K562 (cell line): ENCODE data around the gene KCNAB1.

ENCODE experiments used
- ATF3 ChIP-seq, 2 experiments: fragments of 450-650 bp in 1 of 2; sonication (generic) in 1 of 2; formaldehyde crosslinking in 1 of 2; IDR thresholded peaks in 1 of 2; conservative IDR thresholded peaks in 1 of 2; 2 replicates each; pipeline versions ENCODE4 v1.6.1 to v1.8.1; 2016 to 2023; ENCODE audit warnings: mild to moderate bottlenecking in 2 of 2, moderate library complexity in 2 of 2, inconsistent platforms in 1 of 2, missing genetic modification reagents in 1 of 2
- CTCF ChIP-seq, 3 experiments: IDR thresholded peaks in 2 of 3; conservative IDR thresholded peaks in 1 of 3; 2 replicates each; pipeline ENCODE4 v1.5.1; 2011 to 2012; ENCODE audit warnings: low read length in 3 of 3, mild to moderate bottlenecking in 3 of 3, control low read depth in 2 of 3, improper control_type of control experiment in 1 of 3, inconsistent platforms in 1 of 3, low read depth in 1 of 3, mixed read lengths in 1 of 3, moderate library complexity in 1 of 3; ENCODE audit not compliant: insufficient read depth in 2 of 3
- HLTF ChIP-seq: fragments of 450-650 bp; IDR thresholded peaks from 2 replicates; pipeline ENCODE4 v1.6.1; 2016
- HNRNPK ChIP-seq: fragments of 200-400 bp; formaldehyde crosslinking; IDR thresholded peaks from one replicate; pipeline ENCODE4 v1.6.1; 2018; ENCODE audit warnings: mild to moderate bottlenecking, low read depth, low read length; ENCODE audit not compliant: poor library complexity, severe bottlenecking
- JUND ChIP-seq, 2 experiments: IDR thresholded peaks; 2 replicates in 1 of 2; 3 replicates in 1 of 2; pipeline ENCODE4 v1.6.1; 2011; ENCODE audit warnings: borderline replicate concordance in 2 of 2, low read depth in 2 of 2, low read length in 2 of 2, improper control_type of control experiment in 1 of 2, missing biosample characterization in 1 of 2, missing genetic modification characterization in 1 of 2, missing genetic modification reagents in 1 of 2
- KAT8 ChIP-seq: fragments of 450-650 bp; IDR thresholded peaks from 2 replicates; pipeline ENCODE4 v1.6.1; 2016; ENCODE audit warnings: low read depth, mild to moderate bottlenecking
- KLF16 ChIP-seq: IDR thresholded peaks from 2 replicates; pipeline ENCODE4 v1.6.1; 2016; ENCODE audit warnings: antibody characterized with exemption
- NR0B1 ChIP-seq: fragments of 450-650 bp; IDR thresholded peaks from one replicate; pipeline ENCODE4 v1.6.1; 2018; ENCODE audit warnings: mild to moderate bottlenecking, moderate library complexity; ENCODE audit not compliant: partially characterized antibody
- RBBP5 ChIP-seq: fragments of 200-600 bp; sonication (generic); IDR thresholded peaks from 2 replicates; pipeline ENCODE4 v1.6.1; 2012; ENCODE audit warnings: borderline replicate concordance, mild to moderate bottlenecking, low read length, control low read depth, inconsistent platforms; ENCODE audit not compliant: insufficient read depth, poor library complexity, severe bottlenecking
- SMC3 ChIP-seq: conservative IDR thresholded peaks from 2 replicates; pipeline ENCODE4 v1.6.1; 2011; ENCODE audit warnings: low read depth, low read length, improper control_type of control experiment; ENCODE audit not compliant: insufficient read depth
- SP2 ChIP-seq: IDR thresholded peaks from 2 replicates; pipeline ENCODE4 v1.6.1; 2011; ENCODE audit warnings: mild to moderate bottlenecking, low read depth, low read length, moderate library complexity; ENCODE audit not compliant: poor library complexity, severe bottlenecking; ENCODE audit errors: extremely low read depth
- TF ChIP-seq, protein P1 (sequence below): sonication (generic); formaldehyde crosslinking; IDR thresholded peaks from 2 replicates; pipeline ENCODE4 v1.9.0; 2022; ENCODE audit warnings: mild to moderate bottlenecking, missing genetic modification reagents
- TF ChIP-seq, protein P2 (sequence below): conservative IDR thresholded peaks from 2 replicates; pipeline ENCODE4 v1.6.1; 2011; ENCODE audit warnings: low read depth, mild to moderate bottlenecking, low read length; ENCODE audit not compliant: control insufficient read depth

- TF ChIP-seq HNRNPK (no peak), RBBP5 (no peak), KLF16 (no peak), KAT8 (no peak), SMC3 (no peak), CTCF (IDR thresholded peaks at IDR 0.05 in 2 of 3, conservative IDR thresholded peaks at IDR 0.05 in 1 of 3; ENCODE audit: insufficient read depth in 2 of 3, low read depth in 1 of 3, low read length in 3 of 3) (no peak), HLTF (no peak), NR0B1 (no peak), JUND (IDR thresholded peaks at IDR 0.05; ENCODE audit: borderline replicate concordance, low read depth, low read length) (no peak), JUND (tag; IDR thresholded peaks at IDR 0.05; ENCODE audit: borderline replicate concordance, low read depth, low read length) (no peak), ATF3 (IDR thresholded peaks at IDR 0.05) (no peak), ATF3 (CRISPR knock-in tag; conservative IDR thresholded peaks at IDR 0.05) (no peak), SP2 (no peak)
- TF ChIP-seq, protein P1, sequence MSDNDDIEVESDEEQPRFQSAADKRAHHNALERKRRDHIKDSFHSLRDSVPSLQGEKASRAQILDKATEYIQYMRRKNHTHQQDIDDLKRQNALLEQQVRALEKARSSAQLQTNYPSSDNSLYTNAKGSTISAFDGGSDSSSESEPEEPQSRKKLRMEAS, result no peak
- TF ChIP-seq, protein P2, sequence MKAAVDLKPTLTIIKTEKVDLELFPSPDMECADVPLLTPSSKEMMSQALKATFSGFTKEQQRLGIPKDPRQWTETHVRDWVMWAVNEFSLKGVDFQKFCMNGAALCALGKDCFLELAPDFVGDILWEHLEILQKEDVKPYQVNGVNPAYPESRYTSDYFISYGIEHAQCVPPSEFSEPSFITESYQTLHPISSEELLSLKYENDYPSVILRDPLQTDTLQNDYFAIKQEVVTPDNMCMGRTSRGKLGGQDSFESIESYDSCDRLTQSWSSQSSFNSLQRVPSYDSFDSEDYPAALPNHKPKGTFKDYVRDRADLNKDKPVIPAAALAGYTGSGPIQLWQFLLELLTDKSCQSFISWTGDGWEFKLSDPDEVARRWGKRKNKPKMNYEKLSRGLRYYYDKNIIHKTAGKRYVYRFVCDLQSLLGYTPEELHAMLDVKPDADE, result no peak
Observed at GRCh38 chr3:156236556-156237260, 116.3 kb downstream of the KCNAB1 start.
